ENCODE results near the gene CHCHD6.

CHCHD6 gene

GRCh38 chr3:126948980-126949535 is 245.0 kb downstream of the CHCHD6 start:
- no peak for TF ChIP-seq CTCF (IDR thresholded peaks at IDR 0.05)
- DNase-seq (ENCODE audit: low spot score): no peak
- Histone ChIP-seq H3K4me3 (no peak overlapping the region), H3K27ac (no peak overlapping the region)

GRCh38 chr3:126951561-126951960 is 247.5 kb downstream of the CHCHD6 start:
- TF ChIP-seq CTCF (IDR thresholded peaks at IDR 0.05): no peak
- no peak for DNase-seq (ENCODE audit: low spot score)
- H3K4me3 ChIP-seq: no peak overlapping the region
- H3K27ac ChIP-seq: no peak overlapping the region

- no peak for TF ChIP-seq CTCF (IDR thresholded peaks at IDR 0.05)
- Histone ChIP-seq H3K27ac (no peak overlapping the region), H3K4me3 (no peak overlapping the region)
- no peak for DNase-seq (ENCODE audit: low spot score)
These were observed 248.4 kb downstream of the CHCHD6 start for GRCh38 chr3:126952261-126952982.

- Histone ChIP-seq H3K27ac (no peak overlapping the region), H3K4me3 (no peak overlapping the region)
- TF ChIP-seq CTCF (IDR thresholded peaks at IDR 0.05): no peak
- DNase-seq (ENCODE audit: low spot score): no peak
These were observed 249.1 kb downstream of the CHCHD6 start for GRCh38 chr3:126952983-126953660.

- H3K27ac ChIP-seq: no peak overlapping the region
- DNase-seq (ENCODE audit: low spot score): no peak
These were observed 250.3 kb downstream of the CHCHD6 start for GRCh38 chr3:126954141-126954842.

More at GRCh38 chr3:126954141-126954842, 250.3 kb downstream of the CHCHD6 start:
- no peak for TF ChIP-seq CTCF (IDR thresholded peaks at IDR 0.05)
- H3K4me3 ChIP-seq: no peak overlapping the region

All from coronary artery (tissue), 2 donors.